Activated CD4-positive, alpha-beta T cell treated with anti-CD3 and anti-CD28 coated beads, Interleukin-2, Interleukin-6, amounts not matched to agents 100 ng/mL and 50 ng/mL, durations not matched to agents 16 hours and 8 hours (primary cell): ENCODE data around the gene DNAH1.

Experiments used
- DNase-seq: peaks from one replicate; pipeline ENCODE4 v3.0.0-alpha.2; 2020

Gene DNAH1

DNA sequence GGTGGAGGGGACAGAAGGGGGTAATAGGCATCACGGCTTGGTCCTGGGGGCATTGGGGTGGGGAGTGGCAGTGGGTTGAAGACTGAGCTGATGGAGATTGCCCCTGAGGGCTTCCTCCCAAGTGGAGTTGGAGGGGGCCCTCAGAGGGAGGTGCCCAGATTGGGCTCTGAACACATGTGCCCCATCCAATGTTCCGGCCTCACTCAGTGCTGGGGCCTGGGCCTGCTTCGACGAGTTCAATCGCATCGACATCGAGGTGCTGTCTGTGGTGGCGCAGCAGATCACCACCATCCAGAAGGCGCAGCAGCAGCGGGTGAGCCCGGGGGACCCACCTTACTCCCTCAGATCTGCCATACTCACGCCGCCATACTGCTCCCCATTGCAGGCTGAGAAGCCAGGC is 45.3 kb downstream of the DNAH1 start:
- DNase-seq: no peak

DNA sequence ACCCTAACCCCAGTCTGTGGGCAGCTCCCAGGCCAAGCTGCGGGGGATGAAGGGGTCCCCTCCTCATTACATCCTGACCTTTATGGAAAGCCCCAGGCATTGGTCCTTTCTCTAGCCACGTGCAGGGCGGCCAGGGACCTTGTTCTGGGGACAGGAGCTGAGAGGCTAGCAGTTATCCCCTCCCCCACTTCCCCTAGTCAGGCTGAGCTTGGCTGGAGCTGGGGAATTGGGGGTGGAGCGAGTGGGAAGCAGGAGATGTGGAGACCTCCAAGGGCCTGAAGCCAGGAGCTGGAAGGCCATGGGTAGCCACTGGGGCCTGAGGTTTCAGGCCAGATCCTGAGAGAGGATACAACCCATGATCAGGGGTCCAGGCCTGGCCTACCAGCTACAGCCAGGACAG is 45.8 kb downstream of the DNAH1 start:
- DNase-seq: no peak

- no peak for DNase-seq
Observed at GRCh38 chr3:52364322-52365035, 48.4 kb downstream of the DNAH1 start.

DNA sequence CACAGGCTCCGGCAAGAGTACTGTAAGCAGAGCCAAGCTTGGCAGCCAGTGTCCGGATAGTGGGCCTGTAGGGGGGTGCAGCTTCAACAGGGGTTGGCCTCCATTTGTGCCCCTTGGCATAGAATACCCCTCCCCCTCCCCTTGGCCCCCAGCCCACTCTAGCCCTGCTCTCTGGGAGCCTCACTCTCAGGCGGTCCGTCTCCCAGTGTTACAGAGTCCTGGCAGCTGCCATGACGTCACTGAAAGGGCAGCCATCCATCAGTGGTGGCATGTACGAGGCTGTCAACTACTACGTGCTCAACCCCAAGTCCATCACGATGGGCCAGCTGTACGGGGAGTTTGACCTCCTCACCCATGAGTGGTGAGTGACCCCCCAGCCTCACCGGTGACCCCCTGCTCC is 50.4 kb downstream of the DNAH1 start:
- no peak for DNase-seq

DNA sequence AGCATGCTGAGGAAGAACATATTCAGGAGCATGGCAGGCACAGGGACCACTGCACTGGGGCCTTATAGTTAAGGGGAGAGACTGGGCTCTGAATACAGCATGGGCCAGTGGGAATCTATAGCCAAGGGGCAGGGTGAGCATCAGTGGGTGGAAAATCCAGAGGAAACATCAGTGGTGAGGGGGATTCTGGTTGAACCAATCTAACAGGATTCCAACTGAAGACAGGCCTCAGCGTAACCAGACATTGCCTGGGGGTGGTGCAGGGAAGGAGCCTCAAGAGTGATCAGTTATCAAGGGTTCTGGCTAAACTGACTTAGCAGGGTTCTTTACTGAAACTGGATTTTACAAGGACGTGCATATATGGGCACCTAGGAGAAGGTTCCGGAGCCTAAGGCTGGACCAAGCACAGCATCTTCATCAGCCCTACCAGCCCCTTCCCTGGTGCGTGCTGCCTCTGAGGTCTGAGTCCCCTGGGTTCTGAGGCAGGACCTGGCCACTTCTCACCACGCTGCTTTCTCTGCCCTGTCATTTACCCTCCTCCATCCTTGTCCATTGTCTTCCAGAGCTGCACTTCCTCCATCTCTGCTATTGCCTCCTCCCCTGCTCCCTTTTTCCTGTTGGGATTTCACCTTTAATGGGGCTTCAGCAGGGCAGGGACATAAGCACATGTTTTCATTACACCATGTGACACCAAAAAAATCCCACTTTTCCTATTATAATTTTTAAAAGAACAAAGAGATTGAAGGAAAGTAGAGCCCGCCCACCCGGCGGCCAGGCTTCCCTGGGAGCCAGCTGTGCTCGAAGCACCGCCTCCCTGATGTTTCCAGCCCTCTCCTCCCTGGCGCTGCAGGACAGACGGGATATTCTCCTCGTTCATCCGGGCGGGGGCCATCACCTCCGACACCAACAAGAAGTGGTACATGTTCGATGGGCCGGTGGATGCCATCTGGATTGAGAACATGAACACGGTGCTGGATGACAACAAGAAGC is 52.1 kb downstream of the DNAH1 start:
- no peak for DNase-seq

- no peak for DNase-seq
Observed at GRCh38 chr3:52370531-52370930, 54.4 kb downstream of the DNAH1 start.

DNA sequence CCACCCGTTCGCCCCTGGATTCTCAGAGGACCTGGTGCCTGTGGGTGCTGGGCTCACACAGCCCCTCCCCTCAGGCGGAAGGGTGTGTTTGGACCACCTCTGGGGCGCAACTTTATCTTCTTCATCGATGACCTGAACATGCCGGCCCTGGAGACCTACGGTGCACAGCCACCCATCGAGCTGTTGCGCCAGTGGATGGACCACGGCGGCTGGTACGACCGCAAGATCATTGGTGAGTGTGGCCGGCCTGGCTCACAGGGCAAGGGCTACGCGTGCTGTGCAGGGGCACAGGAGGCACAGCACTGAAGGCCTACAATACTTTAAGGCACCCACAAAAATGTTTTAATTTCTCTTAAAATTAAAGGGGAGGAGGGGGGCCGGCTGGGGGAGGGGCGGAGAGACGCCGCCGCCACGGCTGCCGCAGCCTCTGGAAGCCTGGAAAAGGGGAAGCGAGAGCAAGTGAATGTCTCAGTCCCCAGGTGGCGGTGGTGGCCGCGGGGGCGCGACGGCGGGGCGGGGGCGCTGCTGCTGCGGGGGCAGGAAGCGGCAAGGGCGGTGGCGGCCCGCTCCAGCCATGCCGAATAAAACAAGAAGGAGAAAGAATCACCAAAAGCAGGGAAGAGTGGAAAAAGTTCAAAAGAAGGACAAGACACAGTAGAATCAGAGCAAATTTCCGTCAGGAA is 56.8 kb downstream of the DNAH1 start:
- DNase-seq: no peak

DNA sequence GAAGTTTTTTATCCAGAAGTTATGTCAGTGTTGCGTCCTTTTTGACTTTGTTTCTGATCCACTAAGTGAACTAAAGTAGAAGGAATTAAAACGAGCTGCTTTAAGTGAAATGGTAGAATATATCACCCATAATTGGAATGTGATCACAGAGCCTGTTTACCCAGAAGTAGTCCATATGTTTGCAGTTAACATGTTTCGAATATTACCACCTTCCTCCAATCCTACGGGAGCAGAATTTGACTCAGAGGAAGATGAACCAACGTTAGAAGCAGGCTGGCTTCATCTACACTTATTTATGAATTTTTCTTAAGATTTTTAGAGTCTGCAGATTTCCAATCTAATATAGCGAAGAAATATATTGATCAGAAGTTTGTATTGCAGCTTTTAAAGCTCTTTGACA is 57.6 kb downstream of the DNAH1 start:
- no peak for DNase-seq

DNA sequence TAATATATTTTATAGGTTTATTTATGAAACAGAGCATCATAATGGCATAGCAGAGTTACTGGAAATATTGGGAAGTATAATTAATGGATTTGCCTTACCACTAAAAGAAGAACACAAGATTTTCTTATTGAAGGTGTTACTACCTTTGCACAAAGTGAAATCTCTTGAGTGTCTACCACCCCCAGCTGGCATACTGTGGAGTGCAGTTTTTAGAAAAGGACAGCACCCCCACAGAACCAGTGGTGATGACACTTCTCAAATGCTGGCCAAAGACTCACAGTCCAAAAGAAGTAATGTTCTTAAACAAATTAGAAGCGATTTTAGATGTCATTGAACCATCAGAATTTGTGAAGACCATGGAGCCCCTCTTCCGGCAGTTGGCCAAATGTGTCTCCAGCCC is 58.1 kb downstream of the DNAH1 start:
- no peak for DNase-seq

DNA sequence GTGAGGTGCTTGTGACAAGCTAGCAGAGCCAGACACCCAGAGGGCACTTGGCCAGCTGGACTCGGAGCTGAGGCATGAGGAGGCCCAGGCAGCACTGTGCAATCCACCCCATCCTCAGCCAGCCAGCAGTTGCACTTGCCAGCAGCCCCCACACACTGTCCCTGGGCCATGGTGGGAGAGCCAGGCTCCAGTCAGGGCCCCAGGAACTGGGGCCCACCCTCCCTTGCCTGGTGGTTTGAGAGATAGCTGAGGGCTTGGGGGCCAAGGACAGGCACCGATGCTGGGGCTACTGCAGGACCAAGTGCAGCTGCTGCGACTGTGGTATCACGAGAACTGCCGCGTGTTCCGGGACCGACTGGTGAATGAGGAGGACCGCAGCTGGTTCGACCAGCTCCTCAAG is 63.5 kb downstream of the DNAH1 start:
- DNase-seq: no peak

- DNase-seq: no peak
Observed at GRCh38 chr3:52380023-52380422, 63.9 kb downstream of the DNAH1 start.

DNA sequence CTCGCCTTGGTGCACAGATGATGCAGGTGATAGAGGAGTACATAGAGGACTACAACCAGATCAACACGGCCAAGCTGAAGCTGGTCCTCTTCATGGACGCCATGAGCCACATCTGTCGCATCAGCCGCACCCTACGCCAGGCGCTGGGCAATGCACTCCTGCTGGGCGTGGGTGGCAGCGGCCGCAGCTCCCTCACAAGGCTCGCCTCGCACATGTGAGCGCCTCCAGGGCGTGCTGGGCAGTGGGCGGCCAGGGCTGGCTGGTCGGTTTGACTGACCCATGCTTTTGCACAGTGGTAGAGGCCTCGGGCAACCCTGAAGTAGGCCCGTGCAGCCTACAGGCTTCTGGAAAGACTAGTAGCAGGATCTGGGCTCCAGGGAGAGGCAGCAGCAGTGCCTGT is 65.5 kb downstream of the DNAH1 start:
- no peak for DNase-seq

DNA sequence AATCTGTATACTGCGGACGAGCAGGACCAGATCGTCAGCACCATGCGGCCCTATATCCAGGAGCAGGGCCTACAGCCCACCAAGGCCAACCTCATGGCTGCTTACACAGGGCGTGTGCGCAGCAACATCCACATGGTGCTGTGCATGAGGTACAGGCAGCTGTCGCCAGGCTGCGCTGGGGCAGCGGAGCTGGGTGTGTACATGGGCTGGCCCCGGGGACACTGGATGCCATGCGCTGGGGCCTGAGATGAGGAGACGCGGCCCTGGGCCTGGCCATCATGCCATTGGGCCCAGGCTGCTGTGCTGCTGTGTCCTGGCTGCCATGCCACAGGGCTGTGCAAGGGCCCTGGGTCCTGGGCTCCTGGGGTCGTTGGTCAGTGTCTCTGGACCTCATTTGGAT is 67.3 kb downstream of the DNAH1 start:
- no peak for DNase-seq

- DNase-seq: no peak
Observed at GRCh38 chr3:52384019-52384761, 68.1 kb downstream of the DNAH1 start.

- DNase-seq: peak; percentile 47
Observed at GRCh38 chr3:52385157-52385556, 69.0 kb downstream of the DNAH1 start.

DNA sequence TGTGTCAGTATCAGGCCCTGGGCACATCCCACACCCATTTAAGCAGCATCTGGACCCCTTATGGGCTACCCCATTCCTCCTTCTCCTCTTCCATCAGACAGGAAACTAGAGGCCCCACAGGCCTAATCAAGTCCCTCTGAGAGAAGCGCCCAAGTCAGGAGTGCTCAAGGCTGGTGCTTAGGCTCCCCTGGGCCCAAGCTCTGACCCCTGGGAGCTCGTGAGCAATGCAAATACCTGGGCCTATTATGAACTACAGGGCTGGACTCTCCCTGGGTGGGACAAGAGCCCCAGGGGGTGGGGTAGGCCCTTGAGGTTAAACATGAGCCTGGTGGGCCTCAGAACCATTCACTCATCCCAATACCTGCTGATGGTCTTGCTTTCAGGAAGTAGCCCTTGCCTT is 71.4 kb downstream of the DNAH1 start:
- DNase-seq: no peak

DNA sequence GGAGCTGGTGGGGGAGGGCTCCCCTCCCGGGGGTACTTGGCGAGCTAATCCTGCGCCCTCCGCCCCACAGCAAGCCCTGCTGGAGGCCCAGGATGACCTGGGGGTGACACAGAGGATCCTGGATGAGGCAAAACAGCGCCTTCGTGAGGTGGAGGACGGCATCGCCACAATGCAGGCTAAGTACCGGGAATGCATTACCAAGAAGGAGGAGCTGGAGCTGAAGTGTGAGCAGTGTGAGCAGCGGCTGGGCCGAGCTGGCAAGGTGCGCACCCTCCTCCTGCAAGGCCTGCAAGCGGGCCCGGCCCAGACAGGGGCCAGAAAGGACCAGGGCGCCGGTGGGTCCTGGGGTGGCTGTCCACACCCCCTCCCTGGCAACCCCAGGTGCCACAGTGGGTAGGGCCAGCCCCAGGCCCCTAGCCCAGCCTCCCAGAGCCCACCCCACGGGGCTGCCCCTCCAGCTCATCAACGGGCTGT is 72.3 kb downstream of the DNAH1 start:
- DNase-seq: no peak

GRCh38 chr3:52388933-52389332 is 72.8 kb downstream of the DNAH1 start:
- DNase-seq: no peak

GRCh38 chr3:52391096-52391495 is 75.0 kb downstream of the DNAH1 start:
- no peak for DNase-seq

- DNase-seq: no peak
Observed at GRCh38 chr3:52392216-52392930, 76.3 kb downstream of the DNAH1 start.

DNA sequence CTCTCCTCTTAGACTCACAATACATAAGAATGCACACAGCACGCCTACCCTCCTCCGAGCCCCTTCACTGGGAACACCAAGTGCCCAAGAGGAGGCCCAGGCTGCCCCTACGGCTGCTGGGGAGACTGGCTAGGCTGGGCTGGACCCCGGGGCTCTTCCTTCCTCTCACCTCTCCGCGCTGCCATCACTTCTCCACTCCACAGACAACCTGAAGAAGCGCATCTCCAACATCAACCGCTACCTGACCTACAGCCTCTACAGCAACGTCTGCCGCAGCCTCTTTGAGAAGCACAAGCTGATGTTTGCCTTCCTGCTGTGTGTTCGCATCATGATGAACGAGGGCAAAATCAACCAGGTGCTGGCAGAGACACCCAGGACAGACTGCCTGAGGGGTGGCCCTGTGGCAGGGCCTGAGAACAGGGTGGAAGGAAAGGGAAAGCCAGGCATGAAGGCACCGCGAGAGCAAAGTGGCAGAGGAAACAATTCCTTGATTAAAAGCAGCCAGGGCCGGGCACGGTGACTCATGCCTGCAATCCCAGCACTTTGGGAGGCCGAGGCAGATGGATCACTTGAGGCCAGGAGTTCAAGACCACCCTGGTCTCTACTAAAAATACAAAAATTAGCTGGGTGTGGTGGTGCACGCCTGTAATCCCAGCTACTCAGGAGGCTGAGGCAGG is 77.2 kb downstream of the DNAH1 start:
- DNase-seq: no peak
